Osteoblast (primary cell): Measurements from ENCODE around the gene GPRIN1. TPM values are rescaled to one million over a fixed set of nuclear protein-coding genes. Genes with fewer than 3 reads are reported as not detected.

ENCODE experiments used
- DNase-seq: peaks from one replicate; pipeline ENCODE4 v3.0.0; 2011; ENCODE audit warnings: low spot score, mixed read lengths; ENCODE audit not compliant: insufficient read length; ENCODE audit errors: missing footprints
- H2AFZ ChIP-seq: 2 replicates; pipeline ENCODE4 v1.6.0; 2011; ENCODE audit warnings: mild to moderate bottlenecking, low read length
- H3K27ac ChIP-seq: 2 replicates; pipeline ENCODE4 v1.5.1; 2011; ENCODE audit warnings: mild to moderate bottlenecking, low read depth, low read length, moderate library complexity
- H3K27me3 ChIP-seq: 2 replicates; pipeline ENCODE4 v1.6.0; 2012; ENCODE audit warnings: mild to moderate bottlenecking, control low read depth, inconsistent platforms, low read length, moderate library complexity; ENCODE audit not compliant: insufficient read depth
- H3K36me3 ChIP-seq: 2 replicates; pipeline ENCODE4 v1.5.1; 2011; ENCODE audit warnings: mild to moderate bottlenecking, low read length, control low read depth, moderate library complexity; ENCODE audit not compliant: insufficient read depth
- H3K4me1 ChIP-seq: 2 replicates; pipeline ENCODE4 v1.5.1; 2011; ENCODE audit warnings: mild to moderate bottlenecking, low read length, control low read depth, moderate library complexity; ENCODE audit not compliant: insufficient read depth
- H3K4me2 ChIP-seq: 2 replicates; pipeline ENCODE4 v1.6.0; 2011; ENCODE audit warnings: mild to moderate bottlenecking, low read length; ENCODE audit not compliant: insufficient read depth
- H3K4me3 ChIP-seq: fragments of 200-600 bp; sonication (generic); 3 replicates; pipeline ENCODE4 v1.5.1; 2012; ENCODE audit warnings: mild to moderate bottlenecking, low read length, inconsistent platforms; ENCODE audit not compliant: insufficient read depth
- H3K79me2 ChIP-seq: 2 replicates; pipeline ENCODE4 v1.6.0; 2012; ENCODE audit warnings: mild to moderate bottlenecking, low read length, control low read depth, inconsistent platforms; ENCODE audit not compliant: insufficient read depth
- H3K9me3 ChIP-seq: 2 replicates; pipeline ENCODE4 v1.5.1; 2011; ENCODE audit warnings: low read depth, low read length, control low read depth
- H4K20me1 ChIP-seq: 2 replicates; pipeline ENCODE4 v1.6.0; 2012; ENCODE audit warnings: mild to moderate bottlenecking, low read length, control low read depth; ENCODE audit not compliant: insufficient read depth
- CTCF ChIP-seq: IDR thresholded peaks from 2 replicates; pipeline ENCODE4 v1.5.1; 2011; ENCODE audit warnings: mild to moderate bottlenecking, low read depth, low read length, moderate library complexity; ENCODE audit errors: extremely low read depth
- total RNA-seq: library from RNA; depleted of rRNA; stranded (reverse); fragments of >200 nt; gene quantifications from 2 replicates; pipeline ENCODE4 v1.2.3, GENCODE V29; 2012

Gene GPRIN1
- total RNA-seq, 1 donor = 1.8 TPM

GRCh38 chr5:176608142-176608705, 1.7 kb downstream of the GPRIN1 start:
- no peak for DNase-seq
- Histone ChIP-seq H2AFZ (no peak overlapping the region), H3K4me3 (no peak overlapping the region), H3K36me3 (no peaks in the 10 kb centered on the region), H3K27me3 (no peaks in the 10 kb centered on the region), H4K20me1 (peaks cover 9% of the 10 kb centered on the region), H3K4me1 (peaks cover 6% of the 10 kb centered on the region), H3K4me2 (no peak overlapping the region), H3K79me2 (no peaks in the 10 kb centered on the region), H3K27ac (no peak overlapping the region), H3K9me3 (no peaks in the 10 kb centered on the region)
- TF ChIP-seq CTCF = no peak

GRCh38 chr5:176606875-176607274, 3.1 kb downstream of the GPRIN1 start:
- Histone ChIP-seq H4K20me1 (peaks cover 9% of the 10 kb centered on the region), H3K27ac (no peak overlapping the region), H3K4me3 (no peak overlapping the region), H3K27me3 (no peaks in the 10 kb centered on the region), H3K4me1 (peaks cover 6% of the 10 kb centered on the region), H3K9me3 (no peaks in the 10 kb centered on the region), H3K79me2 (no peaks in the 10 kb centered on the region), H2AFZ (no peak overlapping the region), H3K4me2 (no peak overlapping the region), H3K36me3 (no peaks in the 10 kb centered on the region)
- no peak for DNase-seq
- TF ChIP-seq CTCF = no peak

GRCh38 chr5:176606032-176606431, 3.9 kb downstream of the GPRIN1 start:
- Histone ChIP-seq H4K20me1 (peaks cover 9% of the 10 kb centered on the region), H3K27me3 (no peaks in the 10 kb centered on the region), H3K4me2 (no peak overlapping the region), H3K36me3 (no peaks in the 10 kb centered on the region), H3K4me3 (no peak overlapping the region), H3K9me3 (no peaks in the 10 kb centered on the region), H2AFZ (no peak overlapping the region), H3K4me1 (peaks cover 3% of the 10 kb centered on the region), H3K27ac (no peak overlapping the region), H3K79me2 (no peaks in the 10 kb centered on the region)
- no peak for DNase-seq
- no peak for TF ChIP-seq CTCF

- no peaks in the 10 kb centered on the region for H3K79me2 ChIP-seq
- no peaks in the 10 kb centered on the region for H3K36me3 ChIP-seq
- no peak for TF ChIP-seq CTCF
- no peak overlapping the region for H3K4me3 ChIP-seq
- H3K27ac ChIP-seq = no peak overlapping the region
- no peaks in the 10 kb centered on the region for H3K9me3 ChIP-seq
- no peak overlapping the region for H3K4me2 ChIP-seq
- DNase-seq = no peak
- H3K27me3 ChIP-seq = no peaks in the 10 kb centered on the region
- no peak overlapping the region for H2AFZ ChIP-seq
- no peaks in the 10 kb centered on the region for H4K20me1 ChIP-seq
- no peaks in the 10 kb centered on the region for H3K4me1 ChIP-seq
These were observed 6.9 kb downstream of the GPRIN1 start for GRCh38 chr5:176603091-176603490.
